ENCODE measurements around the gene MZT2A. TPM values are rescaled to one million over a fixed set of nuclear protein-coding genes. Genes with fewer than 3 reads are reported as not detected.

Gene MZT2A, protein sequence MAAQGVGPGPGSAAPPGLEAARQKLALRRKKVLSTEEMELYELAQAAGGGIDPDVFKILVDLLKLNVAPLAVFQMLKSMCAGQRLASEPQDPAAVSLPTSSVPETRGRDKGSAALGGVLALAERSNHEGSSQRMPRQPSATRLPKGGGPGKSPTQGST
- 204 and 216 TPM in 2 replicates for total RNA-seq

DNA sequence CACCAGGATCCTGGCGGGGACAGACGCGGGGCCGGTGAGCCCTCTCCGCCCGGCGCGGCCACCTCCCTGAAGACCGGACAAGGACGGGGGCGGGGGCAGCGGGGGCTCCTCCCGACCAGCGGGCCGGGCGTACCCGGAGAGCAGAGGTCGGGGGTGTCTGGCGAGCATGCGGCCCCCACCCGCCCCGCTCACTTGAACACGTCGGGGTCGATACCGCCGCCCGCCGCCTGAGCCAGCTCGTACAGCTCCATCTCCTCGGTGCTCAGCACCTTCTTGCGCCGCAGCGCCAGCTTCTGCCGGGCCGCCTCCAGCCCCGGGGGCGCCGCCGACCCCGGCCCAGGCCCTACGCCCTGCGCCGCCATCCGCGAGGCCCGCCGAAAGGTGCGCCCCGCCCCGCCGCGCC is at the start of gene MZT2A:
Gene MZT2A, minus strand, starts transcription at position 383 of the 403 bp plus-strand sequence. Its CDS starts 21 bp downstream, at position 362.

DNA sequence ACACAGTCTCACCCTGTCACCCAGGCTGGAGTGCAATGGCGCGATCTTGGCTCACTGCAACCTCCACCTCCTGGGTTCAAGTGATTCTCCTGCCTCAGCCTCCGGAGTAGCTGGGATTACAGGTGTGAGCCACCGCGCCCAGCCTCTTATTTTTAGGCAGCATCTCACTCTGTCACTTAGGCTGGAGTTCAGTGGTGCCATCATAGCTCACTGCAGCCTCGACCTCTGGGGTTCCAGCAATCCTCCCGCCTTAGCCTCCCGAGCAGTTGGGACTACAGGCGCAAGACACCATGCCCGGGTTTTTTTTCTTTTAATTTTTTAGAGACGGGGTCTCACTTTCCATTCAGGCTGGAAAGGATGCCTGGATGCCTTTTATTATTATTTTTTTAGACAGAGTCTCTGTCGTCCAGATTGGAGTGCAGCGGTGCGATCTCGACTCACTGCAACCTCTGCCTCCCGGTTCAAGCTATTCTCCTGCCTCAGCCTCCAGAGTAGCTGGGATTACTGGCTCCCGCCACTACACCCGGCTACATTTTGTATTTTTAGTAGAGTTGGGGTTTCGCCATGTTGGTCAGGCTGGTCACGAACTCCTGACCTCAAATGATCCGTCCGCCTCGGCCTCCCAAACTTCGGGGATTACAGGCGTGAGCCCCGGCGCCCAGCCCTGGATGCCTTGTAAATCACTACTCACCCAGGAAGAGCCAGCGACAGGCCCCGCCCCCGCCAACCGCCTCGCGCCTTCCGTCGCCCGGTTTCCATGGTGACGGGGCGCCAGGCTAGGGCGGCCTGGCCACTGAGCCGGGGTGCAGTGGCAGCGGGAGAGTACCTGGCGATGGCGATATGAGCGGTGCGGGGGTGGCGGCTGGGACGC is 35.2 kb upstream of the MZT2A start, which contains the start of gene CCDC74A:
Gene CCDC74A, plus strand, starts transcription at position 758 of the 871 bp plus-strand sequence. Its CDS starts 83 bp downstream, at position 841.

DNA sequence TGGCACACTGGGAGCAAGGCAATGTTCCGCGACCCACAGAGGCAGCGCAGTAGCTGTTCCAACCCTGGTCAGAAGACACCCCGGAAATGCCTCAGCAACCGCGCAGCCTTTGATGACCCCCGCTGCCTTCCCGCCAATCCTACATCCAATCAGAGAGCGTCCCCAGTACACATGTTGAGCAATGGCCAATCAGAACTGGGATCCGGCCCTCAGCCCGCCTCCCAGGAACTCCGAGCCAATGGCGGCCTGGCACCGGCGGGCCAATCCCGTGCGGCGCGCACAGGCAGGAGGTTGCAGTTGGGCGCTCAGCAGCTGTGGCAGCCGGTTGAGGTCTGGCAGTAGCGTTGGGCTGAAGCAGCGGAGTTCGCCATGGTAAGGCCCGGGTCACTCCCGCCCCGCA is 16.4 kb downstream of the MZT2A start, which contains the start of gene TUBA3D:
Gene TUBA3D, plus strand, starts transcription at position 289 of the 400 bp plus-strand sequence. Its CDS starts 81 bp downstream, at position 370.

Other genes starting within 250 kb of the MZT2A start
- gene RAB6D, start 128.2 kb downstream of the MZT2A start, total RNA-seq: not detected in 2 replicates
- gene TUBA3D, start 16.3 kb downstream of the MZT2A start, total RNA-seq: not detected in 2 replicates
- 14.6 and 15.5 TPM in 2 replicates for gene CCDC74A, start 35.5 kb upstream of the MZT2A start, total RNA-seq